ENCODE measurements around the gene PTCHD4.
"Not testable (repeated sequence)": the region's sequence is repeated elsewhere in the genome, so short reads cannot be mapped to it uniquely, and the experiment has no call there.

DNA sequence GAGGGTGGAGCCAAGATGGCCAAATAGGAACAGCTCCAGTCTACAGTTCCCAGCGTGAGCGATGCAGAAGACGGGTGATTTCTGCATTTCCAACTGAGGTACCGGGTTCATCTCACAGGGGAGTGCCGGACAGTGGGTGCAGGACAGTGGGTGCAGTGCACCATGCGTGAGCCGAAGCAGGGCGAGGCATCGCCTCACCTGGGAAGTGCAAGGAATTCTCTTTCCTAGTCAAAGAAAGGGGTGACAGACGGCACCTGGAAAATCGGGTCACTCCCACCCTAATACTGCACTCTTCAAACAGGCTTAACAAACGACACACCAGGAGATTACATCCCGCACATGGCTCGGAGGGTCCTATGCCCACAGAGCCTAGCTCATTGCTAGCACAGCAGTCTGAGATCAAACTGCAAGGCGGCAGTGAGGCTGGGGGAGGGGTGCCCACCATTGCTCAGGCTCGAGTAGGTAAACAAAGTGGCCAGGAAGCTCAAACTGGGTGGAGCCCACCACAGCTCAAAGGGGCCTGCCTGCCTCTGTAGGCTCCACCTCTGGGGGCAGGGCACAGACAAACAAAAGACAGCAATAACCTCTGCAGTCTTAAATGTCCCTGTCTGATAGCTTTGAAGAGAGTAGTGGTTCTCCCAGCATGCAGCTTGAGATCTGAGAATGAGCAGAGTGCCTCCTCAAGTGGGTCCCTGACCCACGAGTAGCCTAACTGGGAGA is 8.4 kb downstream of the PTCHD4 start:
- TF ChIP-seq ZSCAN9 (CRISPR knock-in tag; IDR thresholded peaks at IDR 0.05; ENCODE audit: borderline replicate concordance); ZNF709 (CRISPR knock-in tag; IDR thresholded peaks at IDR 0.05): not testable (repeated sequence)

Data from HepG2 (cell line).